Activated CD4-positive, alpha-beta T cell treated with anti-CD3 and anti-CD28 coated beads for 48 hours (primary cell): ENCODE measurements around the gene MACF1.
A peak's percentile ranks its signal among the peaks of the same experiment; 100 is the strongest.
"Not testable (repeated sequence)": the region's sequence is repeated elsewhere in the genome, so short reads cannot be mapped to it uniquely, and the experiment has no call there.

Source experiments
- DNase-seq: peaks from one replicate; pipeline ENCODE4 v3.0.0-alpha.2; 2020

Gene MACF1

DNA sequence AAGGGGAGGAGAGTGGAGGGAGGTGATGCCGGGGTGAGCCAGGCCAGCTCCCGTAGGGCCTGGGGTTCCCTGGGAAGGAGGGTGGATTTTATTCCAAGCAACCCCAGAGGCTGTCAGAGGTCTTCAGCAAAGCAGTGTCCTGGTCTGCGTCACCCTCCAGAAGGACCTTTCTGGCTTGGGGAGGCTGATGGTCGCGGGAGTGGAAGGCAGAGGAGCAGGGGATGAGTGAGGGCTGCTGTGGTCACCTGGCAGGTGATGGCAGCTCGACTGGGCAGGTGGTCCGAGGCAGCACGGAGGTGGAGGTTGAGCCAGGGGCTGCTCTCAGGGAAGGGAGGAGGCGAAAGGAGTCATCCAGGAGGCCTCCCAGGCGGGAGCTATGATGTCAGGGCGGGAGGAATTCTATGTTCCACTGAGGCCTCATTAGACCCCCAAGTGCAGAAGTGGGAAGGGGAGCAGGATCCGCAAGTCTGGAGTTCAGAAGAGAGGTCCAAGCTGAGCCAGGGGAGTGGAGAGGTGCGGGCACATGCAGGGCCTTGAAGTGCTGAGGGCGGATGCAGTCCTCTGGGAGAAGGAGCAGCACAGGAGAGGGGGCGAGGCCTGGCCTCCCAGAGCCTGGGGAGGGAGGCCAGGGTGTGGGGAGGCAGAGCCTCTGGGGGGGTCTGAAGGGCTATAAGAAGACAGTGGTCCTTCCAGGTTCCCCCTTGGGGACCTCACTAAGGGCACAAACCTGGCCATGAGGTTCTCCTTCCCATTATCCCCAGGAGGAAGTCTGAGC lies 320.3 kb downstream of the MACF1 start:
- DNase-seq, result no peak

- DNase-seq, result peak; percentile 44
Measured at GRCh38 chr1:39525366-39526165, 321.1 kb downstream of the MACF1 start.

DNA sequence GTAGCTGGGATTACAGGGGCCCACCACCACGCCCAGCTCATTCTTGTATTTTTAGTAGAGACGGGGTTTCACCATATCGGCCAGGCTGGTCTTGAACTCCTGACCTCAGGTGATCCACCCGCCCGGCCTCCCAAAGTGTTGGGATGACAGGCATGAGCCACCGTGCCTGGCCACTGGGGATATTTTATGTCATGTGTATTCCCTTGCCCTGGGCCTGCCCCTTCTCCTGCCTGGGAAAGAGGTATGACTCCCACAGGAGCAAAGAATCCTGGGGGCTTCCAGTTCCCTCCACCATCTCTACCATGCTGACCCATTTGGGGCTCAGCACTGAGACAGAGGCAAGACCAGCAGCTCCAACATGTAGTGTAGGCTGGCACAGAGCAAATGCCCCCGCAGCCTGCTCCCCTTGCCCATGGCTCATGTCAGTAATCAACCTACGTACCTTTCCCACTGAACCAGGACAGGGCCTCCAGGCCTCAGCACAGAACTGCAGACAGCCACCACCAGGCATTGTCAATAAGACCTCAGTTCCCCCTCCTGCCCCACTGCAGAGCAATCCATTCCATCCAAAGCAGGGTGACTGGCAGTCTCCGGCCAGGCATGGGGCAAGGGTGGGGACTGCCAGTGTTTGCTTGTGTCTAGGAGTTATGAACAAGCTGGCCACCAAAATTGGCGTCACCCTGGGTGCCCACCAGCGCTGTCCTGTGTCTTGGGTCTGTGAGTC lies 322.1 kb downstream of the MACF1 start:
- DNase-seq, result no peak

- not testable (repeated sequence) for DNase-seq
Measured at GRCh38 chr1:39527190-39527579, 322.7 kb downstream of the MACF1 start.

GRCh38 chr1:39528082-39528481 lies 323.6 kb downstream of the MACF1 start:
- DNase-seq, result no peak

- no peak for DNase-seq
Measured at GRCh38 chr1:39529901-39530535, 325.5 kb downstream of the MACF1 start.

- DNase-seq, result no peak
Measured at GRCh38 chr1:39531526-39531925, 327.0 kb downstream of the MACF1 start.

DNA sequence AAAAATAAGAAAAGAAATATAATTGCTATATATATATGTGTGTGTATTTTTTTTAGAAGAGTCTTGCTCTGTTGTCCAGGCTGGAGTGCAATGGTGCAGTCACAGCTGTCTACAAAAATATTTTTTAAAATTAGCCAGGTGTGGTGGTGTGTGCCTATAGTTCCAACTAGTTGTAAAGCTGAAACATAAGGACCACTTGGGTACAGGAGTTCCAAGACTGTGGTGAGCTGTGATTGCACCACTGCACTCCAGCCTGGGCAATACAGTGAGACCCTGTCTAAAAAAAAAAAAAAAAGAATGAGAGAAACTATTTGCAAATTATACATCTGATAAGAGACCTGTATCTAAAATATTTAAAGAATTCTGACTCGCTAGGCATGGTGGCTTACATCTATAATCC lies 328.9 kb downstream of the MACF1 start:
- no peak for DNase-seq
